GM19438 (cell line): ENCODE measurements around the gene ZNF385A.
"Not testable (repeated sequence)": the region's sequence is repeated elsewhere in the genome, so short reads cannot be mapped to it uniquely, and the experiment has no call there.

Experiments
- ATAC-seq: cut with Tn5 transposase; IDR thresholded peaks from one replicate; pipeline ENCODE4 v1.9.1; 2021; ENCODE audit warnings: low read depth; ENCODE audit not compliant: unreplicated experiment

ZNF385A gene

GRCh38 chr12:54333420-54334034 is 51.0 kb downstream of the ZNF385A start:
- ATAC-seq, result no peak

- ATAC-seq, result no peak
Observed at GRCh38 chr12:54331461-54331860, 53.1 kb downstream of the ZNF385A start.

- no peak for ATAC-seq
Observed at GRCh38 chr12:54330442-54330841, 54.1 kb downstream of the ZNF385A start.

- no peak for ATAC-seq
Observed at GRCh38 chr12:54329759-54330158, 54.8 kb downstream of the ZNF385A start.

- ATAC-seq, result no peak
Observed at GRCh38 chr12:54328595-54329337, 55.8 kb downstream of the ZNF385A start.

- ATAC-seq, result not testable (repeated sequence)
Observed at GRCh38 chr12:54325442-54326109, 59.0 kb downstream of the ZNF385A start.

GRCh38 chr12:54324617-54325441 is 59.7 kb downstream of the ZNF385A start, which contains the start of gene COPZ1:
COPZ1 (plus strand) TSS chr12:54325131; CDS start chr12:54325164, 33 bp downstream.
- ATAC-seq, result peak; percentile 99

GRCh38 chr12:54321363-54321762 is 63.2 kb downstream of the ZNF385A start:
- ATAC-seq, result no peak
